Activated CD4-positive, alpha-beta memory T cell treated with anti-CD3 and anti-CD28 coated beads for 36 hours (primary cell): ENCODE data around the gene ARHGAP5. TPM values are rescaled to one million over a fixed set of nuclear protein-coding genes. Genes with fewer than 3 reads are reported as not detected.
"Not testable (repeated sequence)": the region's sequence is repeated elsewhere in the genome, so short reads cannot be mapped to it uniquely, and the experiment has no call there.

ENCODE experiments used
- CTCF ChIA-PET: fragments of 350-600 bp; sonication (Branson Sonifier 250); formaldehyde crosslinking; loops from one replicate; lab custom pipeline; 2021; ENCODE audit warnings: antibody characterized with exemption, inconsistent platforms; lab: Charles Lee
- POLR2A ChIA-PET: fragments of 350-600 bp; sonication (Branson Sonifier 250); formaldehyde crosslinking; loops from one replicate; lab custom pipeline; 2021; ENCODE audit warnings: antibody characterized with exemption; lab: Charles Lee
- DNase-seq: peaks from one replicate; pipeline ENCODE4 v3.0.0-alpha.2; 2020
- H3K27ac Mint-ChIP-seq: one replicate; pipeline ENCODE4 v1.8.0; 2021; ENCODE audit warnings: mixed read lengths
- H3K27me3 Mint-ChIP-seq: one replicate; pipeline ENCODE4 v1.8.0; 2021; ENCODE audit warnings: mixed read lengths
- H3K36me3 Mint-ChIP-seq: one replicate; pipeline ENCODE4 v1.8.0; 2021; ENCODE audit warnings: mixed read lengths
- H3K4me1 Mint-ChIP-seq: one replicate; pipeline ENCODE4 v1.8.0; 2021; ENCODE audit warnings: low read depth, mixed read lengths
- H3K4me3 Mint-ChIP-seq: one replicate; pipeline ENCODE4 v1.8.0; 2021; ENCODE audit warnings: mild to moderate bottlenecking, mixed read lengths
- H3K9me3 Mint-ChIP-seq: one replicate; pipeline ENCODE4 v1.8.0; 2021; ENCODE audit warnings: mixed read lengths
- intact Hi-C: fragments of 100-400 bp; cut with micrococcal nuclease; formaldehyde crosslinking; loops from one replicate; pipeline ENCODE4 v1.15.1; 2023
- total RNA-seq, 2 experiments: library from RNA; stranded (reverse); gene quantifications; one replicate each; pipeline ENCODE4 v1.2.3, GENCODE V29; 2021

The ARHGAP5 gene
- total RNA-seq, 2 experiments from 2014 or later = 41.6 to 41.9 TPM

GRCh38 chr14:32126899-32127730 lies 50.0 kb downstream of the ARHGAP5 start:
- peaks cover 26% of the 10 kb centered on the region for H3K4me1 Mint-ChIP-seq
- H3K36me3 Mint-ChIP-seq = peaks cover 46% of the 10 kb centered on the region
- POLR2A ChIA-PET, H3K4me3 Mint-ChIP-seq, DNase-seq, H3K27me3 Mint-ChIP-seq, H3K27ac Mint-ChIP-seq, H3K9me3 Mint-ChIP-seq, intact Hi-C loops: not testable (repeated sequence)
- CTCF ChIA-PET = interaction anchor here (0.6 kb wide), 1 partner anchor 97 kb away, joined by 4 read pairs; no protein-coding TSS in a partner anchor

GRCh38 chr14:32127731-32128654 lies 50.9 kb downstream of the ARHGAP5 start:
- H3K27ac Mint-ChIP-seq, H3K27me3 Mint-ChIP-seq, H3K9me3 Mint-ChIP-seq, DNase-seq, H3K4me3 Mint-ChIP-seq, POLR2A ChIA-PET, intact Hi-C loops, CTCF ChIA-PET: not testable (repeated sequence)
- peaks cover 45% of the 10 kb centered on the region for H3K36me3 Mint-ChIP-seq
- peaks cover 18% of the 10 kb centered on the region for H3K4me1 Mint-ChIP-seq

DNA sequence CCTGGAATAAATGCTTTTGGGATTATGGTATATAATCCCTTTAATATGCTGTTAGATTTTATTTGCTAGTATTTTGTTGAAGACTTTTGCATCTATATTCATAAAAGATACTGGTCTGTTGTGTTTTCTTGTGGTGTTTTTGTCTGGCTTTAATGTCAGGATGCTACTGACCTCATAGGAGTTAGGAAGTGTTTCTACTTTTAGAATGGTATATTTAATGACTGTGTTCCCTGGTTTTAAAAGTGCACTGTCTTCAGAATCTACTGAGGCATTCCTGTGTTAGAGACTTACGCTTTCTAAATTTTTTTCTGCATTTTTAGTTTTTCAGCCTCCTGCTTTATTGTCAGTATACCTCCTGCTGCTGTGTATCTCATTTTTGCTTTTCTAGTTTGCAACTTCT lies 51.6 kb downstream of the ARHGAP5 start:
- DNase-seq = no peak
- H3K4me3 Mint-ChIP-seq = no peak overlapping the region
- H3K27me3 Mint-ChIP-seq = no peaks in the 10 kb centered on the region
- intact Hi-C loops = no loop called here
- H3K27ac Mint-ChIP-seq = no peak overlapping the region
- CTCF ChIA-PET = no interaction called here
- POLR2A ChIA-PET = no interaction called here
- H3K36me3 Mint-ChIP-seq = peaks cover 50% of the 10 kb centered on the region
- H3K9me3 Mint-ChIP-seq = peaks cover 6% of the 10 kb centered on the region
- peaks cover 16% of the 10 kb centered on the region for H3K4me1 Mint-ChIP-seq

DNA sequence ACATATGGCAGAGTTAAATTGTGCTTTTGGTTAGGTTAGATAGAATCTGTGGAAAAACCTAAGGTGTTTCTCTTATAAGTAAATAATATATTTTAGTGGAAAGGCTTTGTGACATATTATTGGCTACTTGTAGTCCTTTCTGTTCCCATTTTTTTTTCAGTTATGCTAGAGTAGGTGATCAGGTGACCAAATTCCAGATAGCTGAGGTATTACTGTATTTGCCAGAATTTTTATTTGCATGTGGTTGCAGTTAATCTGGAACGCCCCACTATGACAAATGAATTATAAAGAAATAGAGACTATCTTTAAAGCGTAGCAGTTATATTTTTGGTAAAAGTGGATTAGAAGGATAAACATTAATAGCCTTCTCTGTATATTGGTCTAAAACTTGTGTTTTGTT lies 52.0 kb downstream of the ARHGAP5 start:
- Mint-ChIP-seq H3K9me3 (peaks cover 6% of the 10 kb centered on the region), H3K27me3 (no peaks in the 10 kb centered on the region), H3K36me3 (peaks cover 51% of the 10 kb centered on the region), H3K27ac (no peak overlapping the region), H3K4me3 (no peak overlapping the region), H3K4me1 (peaks cover 16% of the 10 kb centered on the region)
- CTCF ChIA-PET = no interaction called here
- intact Hi-C loops = no loop called here
- POLR2A ChIA-PET = no interaction called here
- no peak for DNase-seq

GRCh38 chr14:32131689-32132088 lies 54.6 kb downstream of the ARHGAP5 start:
- H3K4me1 Mint-ChIP-seq, intact Hi-C loops, POLR2A ChIA-PET, H3K4me3 Mint-ChIP-seq, H3K9me3 Mint-ChIP-seq, DNase-seq, CTCF ChIA-PET, H3K27me3 Mint-ChIP-seq, H3K27ac Mint-ChIP-seq: not testable (repeated sequence)
- peaks cover 56% of the 10 kb centered on the region for H3K36me3 Mint-ChIP-seq

GRCh38 chr14:32134448-32135097 lies 57.5 kb downstream of the ARHGAP5 start:
- Mint-ChIP-seq H3K27ac (no peak overlapping the region), H3K4me3 (no peak overlapping the region), H3K9me3 (peaks cover 17% of the 10 kb centered on the region), H3K4me1 (no peaks in the 10 kb centered on the region), H3K36me3 (peaks cover 62% of the 10 kb centered on the region), H3K27me3 (no peaks in the 10 kb centered on the region)
- intact Hi-C loops = no loop called here
- POLR2A ChIA-PET = no interaction called here
- CTCF ChIA-PET = no interaction called here
- no peak for DNase-seq

GRCh38 chr14:32136027-32136825 lies 59.1 kb downstream of the ARHGAP5 start:
- Mint-ChIP-seq H3K4me1 (peaks cover 2% of the 10 kb centered on the region), H3K36me3 (peaks cover 57% of the 10 kb centered on the region), H3K27ac (no peak overlapping the region), H3K27me3 (no peaks in the 10 kb centered on the region), H3K4me3 (no peak overlapping the region), H3K9me3 (peaks cover 17% of the 10 kb centered on the region)
- POLR2A ChIA-PET = no interaction called here
- intact Hi-C loops = no loop called here
- DNase-seq = no peak
- CTCF ChIA-PET = no interaction called here

DNA sequence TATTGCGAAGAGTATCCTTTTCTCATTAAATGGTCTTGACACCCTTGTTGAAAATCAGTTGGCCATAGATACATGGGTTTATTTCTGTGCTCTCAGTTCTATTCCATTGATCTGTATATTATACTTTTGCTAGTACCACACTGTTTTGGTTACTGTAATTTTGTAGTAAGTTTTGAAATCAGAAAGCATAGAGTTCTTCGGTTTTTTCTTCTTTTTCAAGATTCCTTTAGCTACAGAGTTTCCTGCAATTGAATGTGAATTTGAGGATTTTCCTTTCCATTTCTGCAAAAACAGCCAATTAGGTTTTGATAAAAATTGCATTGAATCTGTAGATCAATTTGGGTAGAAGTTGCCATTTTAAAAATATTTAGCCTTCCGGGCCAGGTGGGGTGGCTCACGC lies 60.2 kb downstream of the ARHGAP5 start:
- DNase-seq = no peak
- Mint-ChIP-seq H3K27me3 (no peaks in the 10 kb centered on the region), H3K9me3 (peaks cover 13% of the 10 kb centered on the region), H3K36me3 (peaks cover 49% of the 10 kb centered on the region), H3K27ac (no peak overlapping the region), H3K4me3 (no peak overlapping the region), H3K4me1 (peaks cover 2% of the 10 kb centered on the region)
- CTCF ChIA-PET = no interaction called here
- POLR2A ChIA-PET = no interaction called here
- intact Hi-C loops = no loop called here

DNA sequence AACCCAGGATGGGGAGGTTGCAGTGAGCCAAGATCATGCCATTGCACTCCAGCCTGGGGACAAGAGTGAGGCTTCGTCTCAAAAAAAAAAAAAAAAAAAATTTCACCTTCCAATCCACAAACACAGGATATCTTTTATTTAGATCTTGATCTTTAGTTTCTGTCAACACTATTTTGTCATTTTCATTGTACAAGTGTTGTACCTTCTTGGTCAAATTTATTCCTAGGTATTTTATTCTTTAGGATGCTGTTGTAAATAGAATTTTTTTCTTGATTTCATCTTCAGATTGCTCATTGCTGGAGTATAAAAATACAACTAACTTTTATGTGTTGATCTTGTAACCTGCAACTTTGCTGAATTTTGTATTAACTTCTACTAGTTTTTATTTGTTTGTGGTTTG lies 60.8 kb downstream of the ARHGAP5 start:
- no peaks in the 10 kb centered on the region for H3K27me3 Mint-ChIP-seq
- H3K27ac Mint-ChIP-seq = no peak overlapping the region
- H3K4me3 Mint-ChIP-seq = no peak overlapping the region
- ChIA-PET CTCF (no interaction called here), POLR2A (no interaction called here)
- peaks cover 50% of the 10 kb centered on the region for H3K36me3 Mint-ChIP-seq
- intact Hi-C loops = no loop called here
- DNase-seq = no peak
- peaks cover 2% of the 10 kb centered on the region for H3K4me1 Mint-ChIP-seq
- H3K9me3 Mint-ChIP-seq = peaks cover 13% of the 10 kb centered on the region

- Mint-ChIP-seq H3K4me1 (peaks cover 2% of the 10 kb centered on the region), H3K27me3 (no peaks in the 10 kb centered on the region), H3K36me3 (peaks cover 25% of the 10 kb centered on the region), H3K4me3 (no peak overlapping the region), H3K27ac (no peak overlapping the region), H3K9me3 (peaks cover 8% of the 10 kb centered on the region)
- ChIA-PET CTCF (interaction anchor here (1.0 kb wide), 1 partner anchor 69 kb away, joined by 3 read pairs; no protein-coding TSS in a partner anchor), POLR2A (no interaction called here)
- no peak for DNase-seq
- intact Hi-C loops = no loop called here
Observed at GRCh38 chr14:32142341-32142740, 65.2 kb downstream of the ARHGAP5 start.

- peaks cover 20% of the 10 kb centered on the region for H3K36me3 Mint-ChIP-seq
- intact Hi-C loops = no loop called here
- H3K27ac Mint-ChIP-seq = no peak overlapping the region
- DNase-seq = no peak
- POLR2A ChIA-PET = no interaction called here
- H3K27me3 Mint-ChIP-seq = no peaks in the 10 kb centered on the region
- H3K4me1 Mint-ChIP-seq = peaks cover 2% of the 10 kb centered on the region
- H3K9me3 Mint-ChIP-seq = peaks cover 4% of the 10 kb centered on the region
- no peak overlapping the region for H3K4me3 Mint-ChIP-seq
- CTCF ChIA-PET = interaction anchor here (1.0 kb wide), 1 partner anchor 69 kb away, joined by 3 read pairs; no protein-coding TSS in a partner anchor
Observed at GRCh38 chr14:32142754-32143437, 65.8 kb downstream of the ARHGAP5 start.
